PC-3 (cell line): Measurements from ENCODE around the gene TTBK2. TPM values are rescaled to one million over a fixed set of nuclear protein-coding genes. Genes with fewer than 3 reads are reported as not detected.

Experiments
- ATAC-seq: fragments of 200-7000 bp; cut with Tn5 transposase; 2 replicates; pipeline ENCODE4 v1.9.1; 2020; ENCODE audit warnings: mild to moderate bottlenecking, moderate library complexity
- BruUV-seq: library from RNA; stranded (reverse); fragments of 400-500 nt; replicated peaks from 2 replicates; lab custom pipeline; 2021; lab: Mats Ljungman, UMichigan
- CTCF ChIA-PET: fragments of 300-600 bp; sonication (Branson Sonifier 250); formaldehyde crosslinking; loops from one replicate; lab custom pipeline; 2022; ENCODE audit warnings: antibody characterized with exemption; lab: Charles Lee
- POLR2A ChIA-PET: fragments of 300-600 bp; sonication (Branson Sonifier 250); formaldehyde crosslinking; loops from one replicate; lab custom pipeline; 2022; ENCODE audit warnings: antibody characterized with exemption; ENCODE audit not compliant: unreplicated experiment; lab: Charles Lee
- DNase-seq: peaks from one replicate; pipeline ENCODE4 v3.0.0-alpha.2; 2015
- H2AFZ ChIP-seq: fragments of 300-600 bp; sonication (generic); 2 replicates; pipeline ENCODE4 v1.6.0; 2016; ENCODE audit warnings: antibody characterized with exemption, low read length
- H3F3A ChIP-seq: fragments of 300-600 bp; sonication (generic); one replicate; pipeline ENCODE4 v1.6.0; 2017; ENCODE audit warnings: antibody characterized with exemption, low read length, control low read depth, mild to moderate bottlenecking; ENCODE audit not compliant: unreplicated experiment
- H3K27ac ChIP-seq: fragments of 300-600 bp; sonication (generic); 2 replicates; pipeline ENCODE4 v1.5.1; 2016; ENCODE audit warnings: mild to moderate bottlenecking, low read length
- H3K27me3 ChIP-seq: fragments of 300-600 bp; sonication (generic); 2 replicates; pipeline ENCODE4 v1.6.1; 2016; ENCODE audit warnings: low read length, mixed read lengths
- H3K36me3 ChIP-seq: fragments of 300-600 bp; sonication (generic); 2 replicates; pipeline ENCODE4 v1.6.1; 2016; ENCODE audit warnings: low read depth, mixed run types, low read length, mixed read lengths
- H3K4me1 ChIP-seq: fragments of 300-600 bp; sonication (generic); 2 replicates; pipeline ENCODE4 v1.5.1; 2016; ENCODE audit warnings: low read length; ENCODE audit not compliant: insufficient read depth
- H3K4me2 ChIP-seq: fragments of 300-600 bp; sonication (generic); 2 replicates; pipeline ENCODE4 v1.6.0; 2016; ENCODE audit warnings: low read length
- H3K4me3 ChIP-seq: fragments of 300-600 bp; sonication (generic); 2 replicates; pipeline ENCODE4 v1.5.1; 2016; ENCODE audit warnings: mild to moderate bottlenecking, low read length, mixed read lengths
- H3K79me2 ChIP-seq: fragments of 300-600 bp; sonication (generic); 2 replicates; pipeline ENCODE4 v1.6.1; 2017; ENCODE audit warnings: low read length, mixed read lengths
- H3K9ac ChIP-seq: fragments of 300-600 bp; sonication (generic); 2 replicates; pipeline ENCODE4 v1.6.0; 2016; ENCODE audit warnings: mild to moderate bottlenecking, low read length
- H3K9me2 ChIP-seq: fragments of 300-600 bp; sonication (generic); replicated peaks from 2 replicates; pipeline ENCODE4 v1.6.1; 2016; ENCODE audit warnings: mixed run types, low read length, mixed read lengths
- H3K9me3 ChIP-seq: fragments of 300-600 bp; sonication (generic); 2 replicates; pipeline ENCODE4 v1.6.1; 2016; ENCODE audit warnings: low read length, mixed read lengths
- H4K20me1 ChIP-seq: fragments of 300-600 bp; sonication (generic); 2 replicates; pipeline ENCODE4 v1.6.1; 2016; ENCODE audit warnings: low read length, mixed read lengths
- EZH2 ChIP-seq: fragments of 300-600 bp; sonication (generic); IDR thresholded peaks from one replicate; pipeline ENCODE4 v1.6.1; 2017; ENCODE audit warnings: antibody characterized with exemption, mild to moderate bottlenecking, low read length; ENCODE audit not compliant: unreplicated experiment
- EZH2phosphoT487 ChIP-seq: fragments of 300-600 bp; sonication (generic); IDR thresholded peaks from 2 replicates; pipeline ENCODE4 v1.6.1; 2018; ENCODE audit warnings: mild to moderate bottlenecking, antibody characterized with exemption, low read length, borderline replicate concordance
- intact Hi-C: fragments of 100-400 bp; cut with micrococcal nuclease; formaldehyde crosslinking; loops from 2 replicates; pipeline ENCODE4 v1.9.0; 2023
- total RNA-seq: library from RNA; depleted of rRNA; stranded (reverse); fragments of >200 nt; gene quantifications from 2 replicates; pipeline ENCODE4 v1.2.3, GENCODE V29; 2014
- TF ChIP-seq, protein P1 (sequence below): fragments of 300-600 bp; sonication (generic); conservative IDR thresholded peaks from 2 replicates; pipeline ENCODE4 v1.5.1; 2017; ENCODE audit warnings: antibody characterized with exemption, low read depth, mild to moderate bottlenecking, low read length

Gene TTBK2
- total RNA-seq, 1 experiment from 2014 or later: 3.5 TPM

DNA sequence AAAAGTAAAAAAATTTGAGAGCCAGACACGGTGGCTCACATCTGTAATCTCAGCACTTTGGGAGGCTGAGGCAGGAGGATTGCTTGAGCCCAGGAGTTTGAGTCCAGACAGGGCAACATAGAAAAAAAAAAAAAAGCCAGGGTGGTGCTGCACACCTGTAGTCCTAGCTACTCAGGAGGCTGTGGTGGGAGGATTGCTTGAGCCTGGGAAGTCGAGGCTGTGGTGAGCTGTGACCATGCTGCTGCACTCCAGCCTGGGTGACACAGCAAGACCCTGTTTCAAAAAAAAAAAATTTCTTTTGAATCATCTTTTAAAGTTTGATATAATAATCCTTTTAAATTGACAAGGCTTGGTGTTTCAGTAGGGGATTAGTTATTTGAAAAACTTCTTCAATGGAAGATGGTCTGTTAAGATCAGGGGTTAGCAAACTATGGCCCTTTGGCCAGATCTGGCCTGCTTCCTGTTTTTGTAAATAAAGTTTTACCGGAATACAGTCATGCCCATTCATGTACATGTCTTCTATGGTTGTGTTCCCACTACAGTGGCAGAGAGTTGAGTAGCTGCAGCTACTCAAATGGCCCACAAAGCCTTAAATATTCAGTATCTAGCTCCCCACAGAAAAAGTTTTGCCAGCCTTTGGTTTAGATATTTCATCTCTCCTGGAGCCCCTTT is 212.6 kb downstream of the TTBK2 start:
- Histone ChIP-seq H4K20me1 (no peaks in the 10 kb centered on the region), H3K4me1 (peaks cover 22% of the 10 kb centered on the region), H3K36me3 (no peaks in the 10 kb centered on the region), H3K4me3 (no peak overlapping the region), H3K79me2 (no peaks in the 10 kb centered on the region), H3K9ac (no peak overlapping the region), H3K9me3 (no peaks in the 10 kb centered on the region), H3K9me2 (no peaks in the 10 kb centered on the region), H3K27me3 (no peaks in the 10 kb centered on the region), H2AFZ (no peak overlapping the region), H3K27ac (no peak overlapping the region), H3K4me2 (no peak overlapping the region; the same call in 1 of the 2 replicates), H3F3A (no peaks in the 10 kb centered on the region)
- intact Hi-C loops: loop anchor here (10.0 kb wide), 1 partner anchor 477 kb away; the partner anchor contains the start of gene CCNDBP1
- no peak for TF ChIP-seq EZH2
- TF ChIP-seq, protein P1, sequence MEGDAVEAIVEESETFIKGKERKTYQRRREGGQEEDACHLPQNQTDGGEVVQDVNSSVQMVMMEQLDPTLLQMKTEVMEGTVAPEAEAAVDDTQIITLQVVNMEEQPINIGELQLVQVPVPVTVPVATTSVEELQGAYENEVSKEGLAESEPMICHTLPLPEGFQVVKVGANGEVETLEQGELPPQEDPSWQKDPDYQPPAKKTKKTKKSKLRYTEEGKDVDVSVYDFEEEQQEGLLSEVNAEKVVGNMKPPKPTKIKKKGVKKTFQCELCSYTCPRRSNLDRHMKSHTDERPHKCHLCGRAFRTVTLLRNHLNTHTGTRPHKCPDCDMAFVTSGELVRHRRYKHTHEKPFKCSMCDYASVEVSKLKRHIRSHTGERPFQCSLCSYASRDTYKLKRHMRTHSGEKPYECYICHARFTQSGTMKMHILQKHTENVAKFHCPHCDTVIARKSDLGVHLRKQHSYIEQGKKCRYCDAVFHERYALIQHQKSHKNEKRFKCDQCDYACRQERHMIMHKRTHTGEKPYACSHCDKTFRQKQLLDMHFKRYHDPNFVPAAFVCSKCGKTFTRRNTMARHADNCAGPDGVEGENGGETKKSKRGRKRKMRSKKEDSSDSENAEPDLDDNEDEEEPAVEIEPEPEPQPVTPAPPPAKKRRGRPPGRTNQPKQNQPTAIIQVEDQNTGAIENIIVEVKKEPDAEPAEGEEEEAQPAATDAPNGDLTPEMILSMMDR: no peak
- TF ChIP-seq EZH2phosphoT487: no peak
- BruUV-seq: no TSS peak
- DNase-seq (peak; percentile 26), ATAC-seq (peak; percentile 16; the same call in 1 of the 2 replicates)
- CTCF ChIA-PET: interaction anchor here (0.6 kb wide), 1 partner anchor 20 kb away, joined by 3 read pairs; no protein-coding TSS in a partner anchor
- POLR2A ChIA-PET: no interaction called here

DNA sequence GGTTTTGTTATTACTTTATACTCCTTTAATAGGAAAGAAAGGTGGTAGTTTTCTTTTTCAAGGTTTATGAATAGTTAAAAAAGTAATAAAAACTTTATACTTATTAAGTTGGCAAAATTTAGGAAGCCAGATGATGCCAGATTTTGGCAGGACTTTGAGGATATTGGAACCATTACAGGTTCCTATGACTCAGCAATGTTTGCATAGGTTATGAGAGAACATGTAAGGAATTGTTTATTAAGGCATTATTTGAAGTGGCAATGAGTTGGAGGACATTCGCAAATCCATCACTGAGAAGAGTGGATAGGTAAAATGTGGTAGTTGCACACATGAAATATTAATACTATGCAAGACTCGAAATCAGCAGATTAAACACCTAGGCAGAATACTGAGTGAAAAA is 213.5 kb downstream of the TTBK2 start:
- Histone ChIP-seq H3K27ac (0 out of 2 replicates have a peak overlapping the region, but pooled peaks have one; percentile 13), H4K20me1 (no peaks in the 10 kb centered on the region), H3K4me1 (peaks cover 22% of the 10 kb centered on the region), H3K36me3 (no peaks in the 10 kb centered on the region), H3K9me3 (no peaks in the 10 kb centered on the region), H2AFZ (no peak overlapping the region), H3K79me2 (no peaks in the 10 kb centered on the region), H3K4me3 (no peak overlapping the region), H3K4me2 (peak overlapping the region; percentile 51), H3F3A (no peaks in the 10 kb centered on the region), H3K9ac (no peak overlapping the region), H3K9me2 (no peaks in the 10 kb centered on the region), H3K27me3 (no peaks in the 10 kb centered on the region)
- ATAC-seq: peak; percentile 73
- POLR2A ChIA-PET: no interaction called here
- CTCF ChIA-PET: no interaction called here
- peak; percentile 97 for DNase-seq
- intact Hi-C loops: loop anchor here (10.0 kb wide), 1 partner anchor 478 kb away; the partner anchor contains the start of gene CCNDBP1
- TF ChIP-seq EZH2phosphoT487 (no peak), EZH2 (no peak)
- TF ChIP-seq, protein P1: no peak
- BruUV-seq: no TSS peak

DNA sequence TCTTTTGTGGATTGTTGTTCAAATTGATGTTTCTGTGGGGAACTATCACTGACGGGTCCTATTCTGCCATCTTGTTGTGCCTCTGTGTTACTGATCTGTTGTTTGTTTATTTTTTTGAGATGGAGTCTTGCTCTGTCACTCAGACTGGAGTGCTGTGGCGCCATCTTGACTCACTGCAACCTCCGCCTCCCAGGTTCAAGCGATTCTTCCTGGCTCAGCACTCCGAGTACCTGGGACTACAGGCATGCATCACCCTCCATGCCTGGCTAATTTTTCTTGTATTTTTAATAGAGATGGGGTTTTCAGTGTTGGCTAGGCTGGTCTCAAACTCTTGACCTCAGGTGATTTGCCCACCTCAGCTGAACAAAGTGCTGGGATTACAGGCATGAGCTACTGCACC is 215.2 kb downstream of the TTBK2 start:
- Histone ChIP-seq H3K4me1 (peaks cover 22% of the 10 kb centered on the region), H2AFZ (no peak overlapping the region), H3K36me3 (peaks cover 3% of the 10 kb centered on the region; the same call in 1 of the 2 replicates), H3K4me2 (no peak overlapping the region), H3K79me2 (no peaks in the 10 kb centered on the region), H4K20me1 (no peaks in the 10 kb centered on the region), H3K4me3 (no peak overlapping the region), H3K27me3 (no peaks in the 10 kb centered on the region), H3K9ac (no peak overlapping the region), H3K27ac (no peak overlapping the region), H3K9me3 (no peaks in the 10 kb centered on the region), H3F3A (no peaks in the 10 kb centered on the region), H3K9me2 (no peaks in the 10 kb centered on the region)
- intact Hi-C loops: loop anchor here (10.0 kb wide), 1 partner anchor 479 kb away; the partner anchor contains the start of gene CCNDBP1
- no peak for TF ChIP-seq EZH2phosphoT487
- TF ChIP-seq EZH2: no peak
- TF ChIP-seq, protein P1: no peak
- DNase-seq (no peak), ATAC-seq (no peak)
- no TSS peak for BruUV-seq
- POLR2A ChIA-PET: no interaction called here
- CTCF ChIA-PET: interaction anchor here (0.6 kb wide), 1 partner anchor 222 kb away, joined by 5 read pairs; no protein-coding TSS in a partner anchor
